Common myeloid progenitor, CD34-positive (primary cell): ENCODE results near the gene CDK16.
A peak's percentile ranks its signal among the peaks of the same experiment; 100 is the strongest.

Source experiments
- CTCF ChIA-PET: fragments of 350-600 bp; sonication (Branson Sonifier 250); formaldehyde crosslinking; loops from one replicate; lab custom pipeline; 2021; ENCODE audit warnings: antibody characterized with exemption; lab: Charles Lee
- POLR2A ChIA-PET: fragments of 350-600 bp; sonication (Branson Sonifier 250); formaldehyde crosslinking; loops from one replicate; lab custom pipeline; 2021; ENCODE audit warnings: antibody characterized with exemption; lab: Charles Lee
- DNase-seq, 3 donors: peaks; one replicate each; pipeline versions ENCODE4 v3.0.0 to v3.0.0-alpha.2; 2013
- H3K27ac ChIP-seq, 2 experiments: 1 replicate in 1 of 2; 2 replicates in 1 of 2; pipeline ENCODE4 v1.7.0; 2013; ENCODE audit warnings: inconsistent platforms in 2 of 2, low read length in 2 of 2, mild to moderate bottlenecking in 2 of 2, low read depth in 1 of 2, moderate library complexity in 1 of 2; ENCODE audit not compliant: severe bottlenecking in 2 of 2, insufficient read depth in 1 of 2, poor library complexity in 1 of 2
- H3K27me3 ChIP-seq, 5 experiments: replicated peaks in 2 of 5; 1 replicate in 3 of 5; 2 replicates in 2 of 5; pipeline versions ENCODE4 v1.6.1 to v1.7.0; 2013; ENCODE audit warnings: low read length in 4 of 5, mild to moderate bottlenecking in 2 of 5, moderate library complexity in 2 of 5, inconsistent platforms in 1 of 5; ENCODE audit not compliant: insufficient read depth in 5 of 5, control insufficient read depth in 4 of 5
- H3K36me3 ChIP-seq, 4 experiments: 1 replicate in 2 of 4; 2 replicates in 2 of 4; pipeline versions ENCODE4 v1.6.1 to v1.7.0; 2013; ENCODE audit warnings: low read length in 3 of 4, control low read depth in 1 of 4, mild to moderate bottlenecking in 1 of 4; ENCODE audit not compliant: control insufficient read depth in 4 of 4, insufficient read depth in 4 of 4
- H3K4me1 ChIP-seq, 4 experiments: 1 replicate in 3 of 4; 2 replicates in 1 of 4; pipeline versions ENCODE4 v1.6.1 to v1.7.1; 2013; ENCODE audit warnings: low read length in 3 of 4, mild to moderate bottlenecking in 3 of 4, control low read depth in 1 of 4, inconsistent platforms in 1 of 4, moderate library complexity in 1 of 4; ENCODE audit not compliant: control insufficient read depth in 4 of 4, insufficient read depth in 4 of 4; ENCODE audit errors: control extremely low read depth in 1 of 4
- H3K4me3 ChIP-seq, 7 experiments: 1 replicate in 4 of 7; 2 replicates in 3 of 7; pipeline versions ENCODE4 v1.5.1 to v1.7.0; 2013; ENCODE audit warnings: mild to moderate bottlenecking in 7 of 7, low read length in 6 of 7, moderate library complexity in 6 of 7, inconsistent platforms in 2 of 7, low read depth in 2 of 7, control low read depth in 1 of 7; ENCODE audit not compliant: insufficient read depth in 4 of 7, control insufficient read depth in 1 of 7; ENCODE audit errors: extremely low read depth in 1 of 7
- H3K9me3 ChIP-seq, 5 experiments: 1 replicate in 4 of 5; 2 replicates in 1 of 5; pipeline versions ENCODE4 v1.6.1 to v1.7.1; 2013; ENCODE audit warnings: low read length in 4 of 5, mild to moderate bottlenecking in 2 of 5, inconsistent platforms in 1 of 5, low read depth in 1 of 5, moderate library complexity in 1 of 5; ENCODE audit not compliant: control insufficient read depth in 4 of 5, insufficient read depth in 2 of 5; ENCODE audit errors: control extremely low read depth in 1 of 5
- WGBS: methylation state at CpG from one replicate; pipeline ENCODE4 v1.1.5; 2013; ENCODE audit not compliant: insufficient coverage; 5-methylcytosine and 5-hydroxymethylcytosine counted together

The CDK16 gene

DNA sequence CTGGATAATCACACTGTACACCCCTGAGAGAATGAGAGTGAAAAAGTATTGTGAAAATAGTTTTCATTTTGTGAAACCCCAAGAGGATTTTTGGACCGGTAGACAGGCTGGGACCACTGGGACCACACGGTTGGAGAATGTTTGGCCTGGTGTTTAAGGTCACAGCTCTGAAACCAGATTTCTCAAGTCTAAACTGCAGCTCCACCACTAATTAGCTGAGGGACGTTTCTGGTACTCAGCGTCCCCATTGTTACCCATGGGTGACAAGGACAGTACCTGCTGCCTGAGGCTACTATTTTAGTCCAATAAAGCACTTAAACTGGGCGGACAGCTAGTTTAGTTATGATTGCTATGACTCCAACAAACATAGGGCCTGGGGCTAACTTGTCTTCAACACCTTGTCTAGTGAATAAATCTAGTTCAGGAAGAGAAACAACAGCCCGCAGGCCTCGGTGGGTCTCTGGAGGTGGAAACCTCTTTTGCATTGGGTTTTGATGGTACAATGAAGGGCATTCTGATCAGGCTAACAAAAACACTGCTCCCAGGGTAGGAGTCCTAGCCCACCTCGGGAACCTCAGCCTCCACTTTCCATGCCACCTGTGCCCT is 13.8 kb downstream of the CDK16 start:
- Histone ChIP-seq H3K4me1 (peaks cover 3 to 13% (median 4%) of the 10 kb centered on the region in 4 experiments), H3K36me3 (peaks cover 2 to 18% (median 10%) of the 10 kb centered on the region in 4 experiments), H3K27me3 (peaks cover 0 to 38% (median 0%) of the 10 kb centered on the region in 5 experiments), H3K9me3 (peaks cover 0 to 3% (median 0%) of the 10 kb centered on the region in 5 experiments), H3K4me3 (peak overlapping the region in 6 of 7 experiments; percentile 66 to 89 (median 78)), H3K27ac (peak overlapping the region; percentile 85 to 93)
- POLR2A ChIA-PET = interaction anchor here (1.8 kb wide), 1 partner anchor 14 kb away, joined by 10 read pairs; the partner anchor contains the start of gene CDK16
- WGBS = 72% methylated on average over 6 of the region's 8 CpGs
- DNase-seq = no peak
- CTCF ChIA-PET = interaction anchor here (1.5 kb wide), 1 partner anchor 153 kb away, joined by 3 read pairs; no protein-coding TSS in a partner anchor

DNA sequence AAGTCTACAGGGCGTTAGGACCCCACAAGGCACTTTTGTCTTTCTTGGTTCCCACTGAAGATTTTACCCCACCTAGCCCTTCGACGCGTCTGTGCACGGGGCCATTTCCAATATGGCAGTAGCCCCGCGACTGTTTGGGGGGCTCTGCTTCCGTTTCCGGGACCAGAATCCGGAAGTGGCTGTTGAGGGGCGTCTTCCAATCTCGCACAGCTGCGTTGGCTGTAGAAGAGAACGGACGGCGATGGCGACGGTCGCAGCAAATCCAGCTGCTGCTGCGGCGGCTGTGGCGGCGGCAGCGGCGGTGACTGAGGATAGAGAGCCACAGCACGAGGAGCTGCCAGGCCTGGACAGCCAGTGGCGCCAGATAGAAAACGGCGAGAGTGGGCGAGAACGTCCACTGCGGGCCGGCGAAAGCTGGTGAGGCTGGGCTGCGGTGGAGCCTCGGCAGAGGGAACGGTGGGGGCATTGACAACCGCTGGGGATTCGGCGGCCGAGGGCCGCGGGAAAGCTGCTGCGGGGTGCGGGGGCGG is 14.4 kb downstream of the CDK16 start, which contains the start of gene USP11:
USP11 (plus strand) TSS at position 207 of the 530 bp plus-strand sequence; CDS start at position 242, 35 bp downstream.
- H3K27ac ChIP-seq = peak within 1 kb of the TSS; percentile 85 to 93
- H3K9me3 ChIP-seq = peaks cover 0 to 3% (median 0%) of the 10 kb centered on the region in 5 experiments
- peaks cover 3 to 13% (median 4%) of the 10 kb centered on the region in 4 experiments for H3K4me1 ChIP-seq
- WGBS = 27% methylated on average over 31 of the region's 46 CpGs
- POLR2A ChIA-PET = interaction anchor here (0.6 to 1.8 kb wide), 4 partner anchors 12 to 26 kb away, joined by 3 to 10 read pairs (median 4); partner anchors contain the start of gene CDK16
- DNase-seq = peak; percentile 62 to 83 (median 82)
- H3K36me3 ChIP-seq = peaks cover 2 to 13% (median 8%) of the 10 kb centered on the region in 4 experiments
- CTCF ChIA-PET = interaction anchor here (1.5 kb wide), 1 partner anchor 152 kb away, joined by 3 read pairs; no protein-coding TSS in a partner anchor
- H3K27me3 ChIP-seq = peaks cover 0 to 41% (median 0%) of the 10 kb centered on the region in 5 experiments
- peak within 1 kb of the TSS; percentile 64 to 89 (median 74) for H3K4me3 ChIP-seq

DNA sequence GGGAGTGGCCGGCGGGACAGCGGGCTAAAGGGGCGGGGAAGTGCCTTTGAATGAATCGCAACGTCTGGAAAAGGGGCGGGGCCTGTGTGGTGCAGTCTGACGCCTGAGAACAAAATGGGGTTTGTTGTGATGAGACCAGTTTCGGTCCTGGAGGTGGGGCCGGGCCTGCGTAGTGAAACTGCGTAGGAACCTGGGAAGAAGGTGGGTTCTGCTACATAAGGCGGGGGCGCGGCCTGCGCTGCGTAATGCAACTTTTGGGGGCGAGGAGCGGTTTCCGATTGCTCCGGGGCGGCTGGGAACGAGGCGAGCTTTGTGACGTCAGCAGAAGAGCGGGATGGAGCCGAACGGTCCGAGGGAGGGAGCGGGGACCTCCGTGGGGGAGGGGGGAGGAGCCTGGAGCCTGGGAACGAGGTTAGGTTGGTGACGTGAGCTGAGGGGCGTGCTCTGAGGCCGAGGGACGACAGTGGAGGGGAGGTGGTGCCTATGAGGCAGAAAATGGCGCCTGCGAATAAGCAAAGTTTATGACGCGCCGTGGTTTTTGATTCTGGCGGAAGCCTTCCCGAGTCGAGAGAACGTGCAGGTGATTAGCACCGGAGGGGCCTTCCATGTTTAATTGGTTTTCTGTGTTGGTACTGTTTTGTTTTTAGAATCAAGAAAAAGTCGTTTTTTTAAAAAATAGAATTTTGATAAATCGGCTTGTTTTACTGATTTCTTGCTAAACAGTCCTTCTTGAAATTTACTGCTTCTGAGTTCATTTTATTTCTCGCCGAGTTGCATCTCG is 15.0 kb downstream of the CDK16 start:
- Histone ChIP-seq H3K36me3 (peaks cover 2 to 9% (median 5%) of the 10 kb centered on the region in 4 experiments), H3K27me3 (peaks cover 0 to 41% (median 0%) of the 10 kb centered on the region in 5 experiments), H3K9me3 (peaks cover 0 to 3% (median 0%) of the 10 kb centered on the region in 5 experiments), H3K27ac (peak overlapping the region; percentile 85 to 93), H3K4me3 (peak overlapping the region; percentile 64 to 89 (median 74)), H3K4me1 (peaks cover 3 to 13% (median 4%) of the 10 kb centered on the region in 4 experiments)
- ChIA-PET POLR2A (interaction anchor here (0.6 to 1.8 kb wide), 4 partner anchors 13 to 27 kb away, joined by 3 to 10 read pairs (median 4); partner anchors contain the start of gene CDK16), CTCF (interaction anchor here (1.5 kb wide), 1 partner anchor 151 kb away, joined by 3 read pairs; no protein-coding TSS in a partner anchor)
- 22% methylated on average over 31 of the region's 51 CpGs for WGBS
- DNase-seq = peak; percentile 96 to 99 (median 98)

DNA sequence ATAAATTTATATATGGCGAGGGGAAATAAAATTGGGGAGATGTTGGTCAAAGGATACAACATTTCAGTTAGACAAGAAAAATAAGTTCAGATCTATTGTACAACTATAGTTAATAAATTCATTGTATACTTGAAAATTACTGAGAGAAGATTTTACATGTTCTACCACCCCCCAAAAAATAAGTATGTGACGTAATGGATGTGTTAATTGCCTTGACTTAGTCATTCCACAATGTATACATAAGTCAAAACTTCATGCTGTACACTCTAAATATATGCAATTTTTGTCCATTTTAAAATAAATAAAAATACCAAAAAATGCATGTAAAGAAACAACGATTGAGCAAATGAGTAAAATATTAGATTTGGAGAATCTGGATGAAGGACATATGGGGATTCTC is 16.1 kb downstream of the CDK16 start:
- Histone ChIP-seq H3K27me3 (peaks cover 0 to 48% (median 0%) of the 10 kb centered on the region in 5 experiments), H3K9me3 (peaks cover 0 to 3% (median 0%) of the 10 kb centered on the region in 5 experiments), H3K27ac (peak overlapping the region in 1 of 2 experiments; percentile 93), H3K36me3 (peaks cover 3 to 7% (median 5%) of the 10 kb centered on the region in 4 experiments), H3K4me3 (peak overlapping the region in 5 of 7 experiments; percentile 54 to 89 (median 82)), H3K4me1 (peaks cover 3 to 13% (median 4%) of the 10 kb centered on the region in 4 experiments)
- no peak for DNase-seq
- no CpG with 5 or more reads among the region's 3 CpGs for WGBS
- ChIA-PET POLR2A (no interaction called here), CTCF (no interaction called here)

DNA sequence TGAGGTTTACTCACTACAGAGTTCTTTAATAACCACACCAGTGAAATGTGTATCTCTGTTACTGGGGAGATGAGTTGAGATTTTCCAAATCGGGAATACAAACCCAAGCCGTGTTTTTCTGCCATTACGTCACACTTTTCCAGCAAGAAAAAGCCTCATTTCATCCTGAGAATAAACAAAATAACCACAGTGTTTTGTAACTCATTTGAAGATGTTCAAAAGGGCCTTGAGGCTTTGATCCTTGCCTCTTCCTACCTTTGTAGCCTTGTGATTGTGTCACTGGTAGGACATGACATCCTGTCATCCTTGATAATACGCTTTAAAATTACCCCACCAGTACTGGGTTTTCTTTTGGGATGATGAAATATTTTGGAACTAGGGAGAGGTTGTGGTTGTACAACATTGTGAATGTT is 17.2 kb downstream of the CDK16 start:
- Histone ChIP-seq H3K9me3 (peaks cover 0 to 3% (median 0%) of the 10 kb centered on the region in 5 experiments), H3K4me3 (no peak overlapping the region), H3K27me3 (peaks cover 0 to 60% (median 0%) of the 10 kb centered on the region in 5 experiments), H3K36me3 (peaks cover 6 to 17% (median 11%) of the 10 kb centered on the region in 4 experiments), H3K27ac (no peak overlapping the region), H3K4me1 (peaks cover 3 to 13% (median 4%) of the 10 kb centered on the region in 4 experiments)
- DNase-seq = no peak
- ChIA-PET CTCF (no interaction called here), POLR2A (no interaction called here)
- 90% methylated on average over 2 of the region's 4 CpGs for WGBS

DNA sequence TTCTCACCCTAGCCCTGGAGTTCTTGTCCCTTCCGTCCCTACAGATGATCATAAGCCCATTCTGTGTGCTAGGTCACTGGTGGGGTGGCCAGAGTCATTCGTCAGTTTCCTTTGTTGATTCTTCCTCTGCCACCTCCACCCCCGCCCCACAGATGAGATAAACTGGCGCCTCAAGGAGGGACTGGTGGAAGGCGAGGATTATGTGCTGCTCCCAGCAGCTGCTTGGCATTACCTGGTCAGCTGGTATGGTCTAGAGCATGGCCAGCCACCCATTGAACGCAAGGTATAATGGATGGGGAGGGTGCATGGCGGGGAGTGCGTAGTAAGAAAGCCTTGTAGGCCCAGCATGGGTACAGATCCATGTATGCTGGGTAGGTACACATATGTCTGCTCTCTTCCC is 20.7 kb downstream of the CDK16 start:
- peaks cover 0 to 6% (median 2%) of the 10 kb centered on the region in 4 experiments for H3K4me1 ChIP-seq
- peaks cover 0 to 57% (median 0%) of the 10 kb centered on the region in 5 experiments for H3K27me3 ChIP-seq
- no peak overlapping the region for H3K27ac ChIP-seq
- ChIA-PET CTCF (no interaction called here), POLR2A (no interaction called here)
- WGBS = 84% methylated on average over 6 of the region's 8 CpGs
- no peak for DNase-seq
- H3K4me3 ChIP-seq = no peak overlapping the region
- peaks cover 6 to 44% (median 24%) of the 10 kb centered on the region in 4 experiments for H3K36me3 ChIP-seq
- peaks cover 0 to 3% (median 0%) of the 10 kb centered on the region in 5 experiments for H3K9me3 ChIP-seq
